MCF 10A (cell line): Measurements from ENCODE around the gene EVI2B. TPM values are rescaled to one million over a fixed set of nuclear protein-coding genes. Genes with fewer than 3 reads are reported as not detected.
A peak's percentile ranks its signal among the peaks of the same experiment; 100 is the strongest.

ENCODE experiments used
- BruUV-seq: library from RNA; stranded (reverse); fragments of 400-500 nt; replicated peaks from 2 replicates; lab custom pipeline; 2021; lab: Mats Ljungman, UMichigan
- CTCF ChIA-PET: fragments of 300-600 bp; sonication (Branson Sonifier 250); formaldehyde crosslinking; extraction: SDS; loops from one replicate; lab custom pipeline; 2021; ENCODE audit warnings: antibody characterized with exemption, inconsistent platforms; lab: Yijun Ruan, JAX
- POLR2A ChIA-PET: fragments of 300-600, 350-650 bp; sonication (Branson Sonifier 250); formaldehyde crosslinking; extraction: SDS; loops from one replicate; lab custom pipeline; 2020; ENCODE audit warnings: antibody characterized with exemption, inconsistent platforms; lab: Yijun Ruan, JAX
- DNase-seq: peaks from one replicate; pipeline ENCODE4 v3.0.0-alpha.2; 2018; ENCODE audit not compliant: unreplicated experiment
- H3K27ac Mint-ChIP-seq: one replicate; pipeline ENCODE4 v1.8.0; 2022; ENCODE audit warnings: mild to moderate bottlenecking, low read depth, mixed read lengths; ENCODE audit not compliant: unreplicated experiment
- H3K27me3 Mint-ChIP-seq: one replicate; pipeline ENCODE4 v1.8.0; 2022; ENCODE audit warnings: mixed read lengths; ENCODE audit not compliant: insufficient read depth, unreplicated experiment
- H3K36me3 Mint-ChIP-seq: one replicate; pipeline ENCODE4 v1.8.0; 2022; ENCODE audit warnings: mild to moderate bottlenecking, moderate library complexity, mixed read lengths; ENCODE audit not compliant: insufficient read depth, unreplicated experiment
- H3K4me1 Mint-ChIP-seq: one replicate; pipeline ENCODE4 v1.8.0; 2022; ENCODE audit warnings: mixed read lengths; ENCODE audit not compliant: insufficient read depth, unreplicated experiment
- H3K4me3 Mint-ChIP-seq: one replicate; pipeline ENCODE4 v1.8.0; 2022; ENCODE audit warnings: mild to moderate bottlenecking, moderate library complexity, mixed read lengths; ENCODE audit not compliant: unreplicated experiment
- H3K9me3 Mint-ChIP-seq: one replicate; pipeline ENCODE4 v1.8.0; 2022; ENCODE audit warnings: mixed read lengths; ENCODE audit not compliant: unreplicated experiment
- CTCF ChIP-seq: fragments of 200-600 bp; IDR thresholded peaks from one replicate; pipeline ENCODE4 v1.8.0; 2022; ENCODE audit warnings: antibody characterized with exemption, mild to moderate bottlenecking; ENCODE audit not compliant: unreplicated experiment
- intact Hi-C: fragments of 100-400 bp; cut with micrococcal nuclease; formaldehyde crosslinking; loops from 2 replicates; pipeline ENCODE4 v1.14.1; 2022
- total RNA-seq: library from RNA; stranded (reverse); gene quantifications from 2 replicates; pipeline ENCODE4 v1.2.3, GENCODE V29; 2022

EVI2B gene
- total RNA-seq, 1 experiment from 2014 or later = 3.6 TPM

GRCh38 chr17:31329221-31329620, 15.4 kb upstream of the EVI2B start:
- H3K4me3 Mint-ChIP-seq = no peak overlapping the region
- ChIA-PET POLR2A (interaction anchor here (0.6 to 1.8 kb wide), 7 partner anchors 10 to 77 kb away, joined by 3 to 26 read pairs (median 3); no protein-coding TSS in a partner anchor), CTCF (interaction anchor here (0.6 kb wide), 1 partner anchor 1218 kb away, joined by 3 read pairs; no protein-coding TSS in a partner anchor)
- no peak for DNase-seq
- no peak for TF ChIP-seq CTCF
- no peaks in the 10 kb centered on the region for H3K27me3 Mint-ChIP-seq
- peak overlapping the region; percentile 47 for H3K27ac Mint-ChIP-seq
- H3K36me3 Mint-ChIP-seq = peaks cover 27% of the 10 kb centered on the region
- intact Hi-C loops = no loop called here
- H3K4me1 Mint-ChIP-seq = peaks cover 31% of the 10 kb centered on the region
- no peaks in the 10 kb centered on the region for H3K9me3 Mint-ChIP-seq
- no TSS peak for BruUV-seq

- Mint-ChIP-seq H3K36me3 (peaks cover 24% of the 10 kb centered on the region), H3K4me1 (peaks cover 38% of the 10 kb centered on the region), H3K4me3 (no peak overlapping the region), H3K27me3 (no peaks in the 10 kb centered on the region), H3K27ac (peak overlapping the region; percentile 90), H3K9me3 (no peaks in the 10 kb centered on the region)
- no TSS peak for BruUV-seq
- ChIA-PET POLR2A (interaction anchor here (1.4 to 1.8 kb wide), 3 partner anchors 9 to 76 kb away, joined by 3 to 26 read pairs (median 3); no protein-coding TSS in a partner anchor), CTCF (no interaction called here)
- no peak for DNase-seq
- TF ChIP-seq CTCF = no peak
- intact Hi-C loops = no loop called here
These were observed 14.3 kb upstream of the EVI2B start for GRCh38 chr17:31328160-31328535.

GRCh38 chr17:31327534-31328159, 13.8 kb upstream of the EVI2B start:
- BruUV-seq = no TSS peak
- DNase-seq = peak; percentile 78
- Mint-ChIP-seq H3K4me3 (no peak overlapping the region), H3K27me3 (no peaks in the 10 kb centered on the region), H3K36me3 (peaks cover 24% of the 10 kb centered on the region), H3K9me3 (no peaks in the 10 kb centered on the region), H3K4me1 (peaks cover 38% of the 10 kb centered on the region), H3K27ac (peak overlapping the region; percentile 90)
- TF ChIP-seq CTCF = no peak
- intact Hi-C loops = no loop called here
- CTCF ChIA-PET = no interaction called here
- POLR2A ChIA-PET = interaction anchor here (1.8 kb wide), 1 partner anchor 8 kb away, joined by 26 read pairs; no protein-coding TSS in a partner anchor

- intact Hi-C loops = no loop called here
- H3K4me1 Mint-ChIP-seq = peaks cover 32% of the 10 kb centered on the region
- ChIA-PET CTCF (no interaction called here), POLR2A (interaction anchor here (1.1 to 2.0 kb wide), 4 partner anchors 10 to 72 kb away, joined by 3 to 5 read pairs (median 4); partner anchors contain the start of gene EVI2B)
- peaks cover 21% of the 10 kb centered on the region for H3K36me3 Mint-ChIP-seq
- DNase-seq = no peak
- no peak for TF ChIP-seq CTCF
- no peak overlapping the region for H3K4me3 Mint-ChIP-seq
- H3K27me3 Mint-ChIP-seq = no peaks in the 10 kb centered on the region
- no peaks in the 10 kb centered on the region for H3K9me3 Mint-ChIP-seq
- H3K27ac Mint-ChIP-seq = peak overlapping the region; percentile 20
- no TSS peak for BruUV-seq
These were observed 9.7 kb upstream of the EVI2B start for GRCh38 chr17:31323551-31323950.
